CD4-positive, alpha-beta memory T cell (primary cell): ENCODE measurements around the gene TAF7. TPM values are rescaled to one million over a fixed set of nuclear protein-coding genes. Genes with fewer than 3 reads are reported as not detected.
"Not testable (repeated sequence)": the region's sequence is repeated elsewhere in the genome, so short reads cannot be mapped to it uniquely, and the experiment has no call there.

Experiments
- CTCF ChIA-PET: fragments of 350-600 bp; sonication (Branson Sonifier 250); formaldehyde crosslinking; loops from one replicate; lab custom pipeline; 2021; ENCODE audit warnings: inconsistent platforms; ENCODE audit not compliant: partially characterized antibody; lab: Charles Lee
- POLR2A ChIA-PET: fragments of 350-600 bp; sonication (Branson Sonifier 250); formaldehyde crosslinking; loops from one replicate; lab custom pipeline; 2021; ENCODE audit not compliant: partially characterized antibody; lab: Charles Lee
- DNase-seq, 5 donors: peaks; one replicate each; pipeline versions ENCODE4 v3.0.0 to v3.0.0-alpha.2; 2020 to 2022; ENCODE audit warnings: mixed read lengths in 1 of 5
- H3K27ac ChIP-seq: one replicate; pipeline ENCODE4 v1.7.0; 2013; ENCODE audit warnings: low read depth, low read length
- H3K27me3 ChIP-seq: 2 replicates; pipeline ENCODE4 v1.7.0; 2013; ENCODE audit warnings: mild to moderate bottlenecking, low read length, moderate library complexity; ENCODE audit not compliant: insufficient read depth
- H3K36me3 ChIP-seq: 2 replicates; pipeline ENCODE4 v1.7.0; 2013; ENCODE audit warnings: mild to moderate bottlenecking, low read length, moderate library complexity; ENCODE audit not compliant: insufficient read depth
- H3K4me1 ChIP-seq: 2 replicates; pipeline ENCODE4 v1.7.0; 2013; ENCODE audit warnings: mild to moderate bottlenecking, low read length, moderate library complexity; ENCODE audit not compliant: insufficient read depth
- H3K4me3 ChIP-seq, 2 donors: one replicate each; pipeline ENCODE4 v1.7.0; 2013; ENCODE audit warnings: low read length in 2 of 2, mild to moderate bottlenecking in 1 of 2
- H3K9me3 ChIP-seq, 2 donors: one replicate each; pipeline ENCODE4 v1.7.0; 2013; ENCODE audit warnings: low read length in 2 of 2, control low read depth in 1 of 2; ENCODE audit not compliant: control insufficient read depth in 1 of 2
- H3K27ac Mint-ChIP-seq, 7 donors: one replicate each; pipeline ENCODE4 v1.8.0; 2020 to 2021; ENCODE audit warnings: mixed read lengths in 7 of 7, mild to moderate bottlenecking in 6 of 7, inconsistent platforms in 3 of 7, moderate library complexity in 3 of 7
- H3K27me3 Mint-ChIP-seq, 2 donors: one replicate each; pipeline ENCODE4 v1.8.0; 2020 to 2021; ENCODE audit warnings: mixed read lengths in 2 of 2
- H3K36me3 Mint-ChIP-seq, 2 donors: one replicate each; pipeline ENCODE4 v1.8.0; 2020 to 2021; ENCODE audit warnings: mixed read lengths in 2 of 2, inconsistent platforms in 1 of 2, mild to moderate bottlenecking in 1 of 2
- H3K4me1 Mint-ChIP-seq, 4 donors: one replicate each; pipeline ENCODE4 v1.8.0; 2020 to 2021; ENCODE audit warnings: mixed read lengths in 4 of 4, mild to moderate bottlenecking in 1 of 4
- H3K4me3 Mint-ChIP-seq, 8 donors: one replicate each; pipeline ENCODE4 v1.8.0; 2020 to 2021; ENCODE audit warnings: mixed read lengths in 8 of 8, mild to moderate bottlenecking in 7 of 8, moderate library complexity in 6 of 8, inconsistent platforms in 3 of 8
- H3K9me3 Mint-ChIP-seq, 8 donors: one replicate each; pipeline ENCODE4 v1.8.0; 2020 to 2021; ENCODE audit warnings: mixed read lengths in 8 of 8, mild to moderate bottlenecking in 5 of 8, inconsistent platforms in 3 of 8, moderate library complexity in 1 of 8
- intact Hi-C: fragments of 100-400 bp; cut with micrococcal nuclease; formaldehyde crosslinking; loops from one replicate; pipeline ENCODE4 v1.15.1; 2023
- polyA plus RNA-seq, 2 donors: library from polyadenylated mRNA; unstranded; fragments of 300-500 nt; fragmentation: Illumina TruSeq; gene quantifications; one replicate each; pipeline ENCODE4 v1.2.3, GENCODE V29; 2021
- total RNA-seq, 2 experiments: library from RNA; stranded (reverse); gene quantifications; one replicate each; pipeline ENCODE4 v1.2.3, GENCODE V29; 2021

The TAF7 gene
- total and polyA plus RNA-seq, 4 experiments from 2014 or later = 109 to 216 (median 142) TPM

DNA sequence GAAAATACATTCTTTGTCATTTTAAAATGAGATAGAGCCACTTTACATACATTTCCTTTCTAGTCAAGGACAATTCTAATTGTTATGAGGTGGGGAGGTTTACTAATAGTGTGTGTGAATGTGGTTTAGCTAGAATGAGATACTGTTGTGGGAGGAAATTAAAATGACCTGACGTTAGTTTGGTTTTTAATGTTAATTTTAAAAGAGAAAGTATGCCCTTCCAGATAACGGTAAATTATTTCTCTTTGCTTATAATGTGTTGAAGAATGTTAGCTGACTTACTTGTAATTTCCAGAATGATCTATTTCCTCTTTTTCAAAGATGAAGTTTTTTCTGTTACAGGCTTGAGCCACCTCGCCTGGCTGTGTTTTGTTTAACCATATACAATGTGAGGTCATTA is 1.7 kb upstream of the TAF7 start:
- H3K27ac Mint-ChIP-seq = peak overlapping the region in 1 of 7 donors; percentile 93
- peaks cover 19% of the 10 kb centered on the region for H3K36me3 ChIP-seq
- no peaks in the 10 kb centered on the region for H3K27me3 ChIP-seq
- peaks cover 15% of the 10 kb centered on the region for H3K4me1 ChIP-seq
- peaks cover 19 to 28% of the 10 kb centered on the region in 2 donors for H3K9me3 ChIP-seq
- peaks cover 8 to 11% of the 10 kb centered on the region in 2 donors for H3K27me3 Mint-ChIP-seq
- POLR2A ChIA-PET = no interaction called here
- H3K9me3 Mint-ChIP-seq = peaks cover 9 to 71% (median 62%) of the 10 kb centered on the region in 8 donors
- H3K27ac ChIP-seq = no peak overlapping the region
- no peak for DNase-seq
- H3K4me3 Mint-ChIP-seq = peak overlapping the region in 3 of 8 donors; percentile 13 to 54 (median 53)
- H3K36me3 Mint-ChIP-seq = peaks cover 36 to 43% of the 10 kb centered on the region in 2 donors
- peaks cover 22 to 43% (median 31%) of the 10 kb centered on the region in 4 donors for H3K4me1 Mint-ChIP-seq
- intact Hi-C loops = loop anchor here (5.0 to 10.0 kb wide), 3 partner anchors 93 to 1217 kb away; partner anchors contain the start of genes PCDHGA10 and PCDHGB7
- H3K4me3 ChIP-seq = no peak overlapping the region
- CTCF ChIA-PET = interaction anchor here (1.0 kb wide), 1 partner anchor 190 kb away, joined by 3 read pairs; no protein-coding TSS in a partner anchor

DNA sequence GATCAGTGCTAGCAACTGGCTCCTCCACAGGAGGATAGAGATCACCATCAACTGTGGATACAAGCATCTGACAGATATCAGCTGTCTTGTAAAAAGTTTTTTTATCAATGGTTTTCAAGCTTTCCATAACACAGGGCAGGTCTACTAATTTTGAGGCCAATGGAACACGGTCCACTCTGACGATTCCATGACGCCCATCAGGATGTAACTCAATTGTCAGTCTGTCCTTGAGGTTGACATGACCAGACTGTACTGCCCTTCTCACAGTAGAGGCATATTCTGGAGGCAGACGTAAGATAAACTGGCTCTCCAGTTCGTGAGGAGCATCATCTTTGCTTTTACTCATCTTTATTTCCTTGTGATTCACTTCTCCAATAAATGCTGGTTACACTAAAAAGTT is 885 bp downstream of the TAF7 start:
- POLR2A ChIA-PET = interaction anchor here (0.6 to 2.6 kb wide), 15 partner anchors 9 to 918 kb away, joined by 3 to 27 read pairs (median 6); partner anchors contain the start of genes ANKHD1, DIAPH1, HDAC3 and IK
- Histone ChIP-seq H3K9me3 (peaks cover 19 to 39% of the 10 kb centered on the region in 2 donors), H3K27me3 (no peaks in the 10 kb centered on the region), H3K4me1 (peaks cover 15% of the 10 kb centered on the region), H3K4me3 (peak overlapping the region; percentile 54 to 77), H3K36me3 (peaks cover 19% of the 10 kb centered on the region), H3K27ac (no peak overlapping the region)
- Mint-ChIP-seq H3K4me3 (peak overlapping the region; percentile 90 to 99 (median 98)), H3K27me3 (peaks cover 0 to 2% of the 10 kb centered on the region in 2 donors), H3K36me3 (peaks cover 47 to 48% of the 10 kb centered on the region in 2 donors), H3K4me1 (peaks cover 21 to 32% (median 28%) of the 10 kb centered on the region in 4 donors), H3K9me3 (peaks cover 14 to 83% (median 73%) of the 10 kb centered on the region in 8 donors), H3K27ac (peak overlapping the region in 5 of 7 donors; percentile 93 to 100 (median 99))
- CTCF ChIA-PET = interaction anchor here (0.7 to 4.8 kb wide), 18 partner anchors 8 to 609 kb away, joined by 3 to 38 read pairs (median 4); partner anchors contain the start of genes PCDHGA1, PCDHGA10, PCDHGA11 and PCDHGB1
- intact Hi-C loops = loop anchor here (1.0 to 10.0 kb wide), 9 partner anchors 95 to 1215 kb away; partner anchors contain the start of genes ANKHD1, DIAPH1, PCDHGA10 and PCDHGB7
- no peak for DNase-seq

- POLR2A ChIA-PET = interaction anchor here (0.9 to 2.6 kb wide), 2 partner anchors 94 to 193 kb away, joined by 3 to 10 read pairs; partner anchors contain the start of gene PCDHGA10
- Histone ChIP-seq H3K27ac (no peak overlapping the region), H3K9me3 (peaks cover 21 to 40% of the 10 kb centered on the region in 2 donors), H3K27me3 (no peaks in the 10 kb centered on the region), H3K4me1 (peaks cover 15% of the 10 kb centered on the region), H3K36me3 (peaks cover 19% of the 10 kb centered on the region), H3K4me3 (peak overlapping the region; percentile 54 to 77)
- CTCF ChIA-PET = interaction anchor here (1.0 to 4.8 kb wide), 9 partner anchors 11 to 245 kb away, joined by 3 to 38 read pairs (median 6); partner anchors contain the start of gene PCDHGA1
- peak overlapping the region in 4 of 7 donors; percentile 15 to 93 (median 88) for H3K27ac Mint-ChIP-seq
- intact Hi-C loops = no loop called here
- H3K27me3 Mint-ChIP-seq = no peaks in the 10 kb centered on the region
- H3K9me3 Mint-ChIP-seq = peaks cover 14 to 87% (median 77%) of the 10 kb centered on the region in 8 donors
- H3K36me3 Mint-ChIP-seq = peaks cover 51 to 53% of the 10 kb centered on the region in 2 donors
- peak overlapping the region in 6 of 8 donors; percentile 92 to 99 (median 98) for H3K4me3 Mint-ChIP-seq
- DNase-seq = no peak
- peaks cover 21 to 32% (median 28%) of the 10 kb centered on the region in 4 donors for H3K4me1 Mint-ChIP-seq
Measured at GRCh38 chr5:141319202-141319601, 1.4 kb downstream of the TAF7 start.

GRCh38 chr5:141316963-141317362 is 3.6 kb downstream of the TAF7 start:
- H3K27ac ChIP-seq, H3K27me3 ChIP-seq, POLR2A ChIA-PET, H3K4me3 Mint-ChIP-seq, H3K27me3 Mint-ChIP-seq, DNase-seq, H3K4me3 ChIP-seq, intact Hi-C loops, H3K27ac Mint-ChIP-seq: not testable (repeated sequence)
- peaks cover 21 to 44% of the 10 kb centered on the region in 2 donors for H3K9me3 ChIP-seq
- H3K36me3 Mint-ChIP-seq = peaks cover 67 to 68% of the 10 kb centered on the region in 2 donors
- H3K4me1 ChIP-seq = peaks cover 15% of the 10 kb centered on the region
- peaks cover 14 to 97% (median 90%) of the 10 kb centered on the region in 8 donors for H3K9me3 Mint-ChIP-seq
- peaks cover 19% of the 10 kb centered on the region for H3K36me3 ChIP-seq
- H3K4me1 Mint-ChIP-seq = peaks cover 21 to 32% (median 28%) of the 10 kb centered on the region in 4 donors
- CTCF ChIA-PET = interaction anchor here (0.7 to 4.8 kb wide), 3 partner anchors 10 to 273 kb away, joined by 3 to 24 read pairs (median 5); no protein-coding TSS in a partner anchor

DNA sequence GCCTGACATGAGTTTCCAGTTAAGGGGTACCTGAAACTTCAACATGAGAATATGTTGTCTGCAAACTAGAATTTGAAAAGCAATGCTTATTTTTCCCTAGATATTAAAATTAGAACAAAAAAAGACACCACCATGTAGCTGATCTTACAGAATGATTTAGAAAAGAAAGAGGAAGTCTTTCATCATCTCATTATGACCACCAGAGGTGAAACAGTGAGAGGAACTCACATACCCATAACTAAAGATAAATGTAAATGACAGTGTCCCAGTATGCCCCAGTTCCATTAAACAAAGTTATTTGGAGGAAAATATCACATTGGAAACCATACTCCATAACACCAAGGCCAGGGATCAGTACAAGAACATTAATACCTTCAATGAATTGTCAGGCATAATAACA is 6.9 kb downstream of the TAF7 start:
- Histone ChIP-seq H3K9me3 (peaks cover 8 to 44% of the 10 kb centered on the region in 2 donors), H3K4me3 (no peak overlapping the region), H3K27me3 (no peaks in the 10 kb centered on the region), H3K4me1 (no peaks in the 10 kb centered on the region), H3K27ac (no peak overlapping the region), H3K36me3 (peaks cover 7% of the 10 kb centered on the region)
- Mint-ChIP-seq H3K4me1 (peaks cover 3 to 11% (median 7%) of the 10 kb centered on the region in 4 donors), H3K27ac (no peak overlapping the region), H3K4me3 (no peak overlapping the region), H3K36me3 (peaks cover 56 to 60% of the 10 kb centered on the region in 2 donors), H3K9me3 (peaks cover 9 to 97% (median 90%) of the 10 kb centered on the region in 8 donors), H3K27me3 (no peaks in the 10 kb centered on the region)
- DNase-seq = no peak
- CTCF ChIA-PET = no interaction called here
- intact Hi-C loops = no loop called here
- POLR2A ChIA-PET = no interaction called here

DNA sequence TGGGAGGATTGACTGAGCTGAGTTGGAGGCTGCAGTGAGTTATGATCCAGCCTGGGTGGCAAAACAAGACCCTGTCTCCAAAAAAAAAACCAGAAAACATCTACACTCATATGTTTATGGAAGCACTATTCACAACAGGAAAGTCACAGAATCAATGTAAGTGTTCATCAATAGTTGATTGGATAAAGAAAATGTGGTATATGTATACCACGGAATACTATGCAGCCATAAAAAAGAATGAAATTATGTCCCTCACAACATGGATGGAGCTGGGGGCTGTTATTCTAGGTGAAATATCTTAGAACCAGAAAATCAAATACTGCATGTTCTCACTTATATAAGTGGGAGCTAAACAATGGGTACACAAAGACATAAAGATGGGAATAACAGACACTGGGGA is 14.0 kb downstream of the TAF7 start:
- H3K4me1 Mint-ChIP-seq = no peaks in the 10 kb centered on the region
- Histone ChIP-seq H3K27me3 (no peaks in the 10 kb centered on the region), H3K27ac (no peak overlapping the region), H3K36me3 (no peaks in the 10 kb centered on the region), H3K4me1 (no peaks in the 10 kb centered on the region), H3K9me3 (peaks cover 0 to 38% of the 10 kb centered on the region in 2 donors), H3K4me3 (no peak overlapping the region)
- no peaks in the 10 kb centered on the region for H3K27me3 Mint-ChIP-seq
- H3K36me3 Mint-ChIP-seq = peaks cover 41 to 53% of the 10 kb centered on the region in 2 donors
- ChIA-PET CTCF (interaction anchor here (1.3 kb wide), 1 partner anchor 13 kb away, joined by 4 read pairs; the partner anchor contains the start of gene TAF7), POLR2A (no interaction called here)
- no peak overlapping the region for H3K4me3 Mint-ChIP-seq
- H3K9me3 Mint-ChIP-seq = peaks cover 0 to 94% (median 82%) of the 10 kb centered on the region in 8 donors
- intact Hi-C loops = no loop called here
- DNase-seq = no peak
- no peak overlapping the region for H3K27ac Mint-ChIP-seq

DNA sequence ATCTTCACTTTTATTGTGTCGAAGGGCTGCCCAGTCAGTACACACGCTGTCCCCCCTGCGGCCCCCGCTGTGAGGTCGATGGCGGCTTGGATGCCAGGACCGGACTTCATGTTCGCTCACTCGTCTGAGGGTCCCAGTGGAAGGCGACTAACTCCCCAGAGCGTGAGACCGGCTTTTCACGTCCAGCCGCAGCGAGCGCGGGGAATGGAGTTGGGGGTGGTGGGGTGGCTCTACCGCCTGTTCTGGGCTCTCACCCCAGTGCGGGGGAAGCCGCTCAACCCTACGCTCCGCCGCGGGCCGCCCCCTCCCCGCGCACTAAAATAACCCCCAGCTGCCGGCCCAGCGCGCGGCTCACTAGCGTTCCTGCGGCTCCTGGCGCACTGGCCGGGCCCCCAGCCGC is 16.8 kb downstream of the TAF7 start, which contains the start of gene SLC25A2:
TSS of gene SLC25A2 (minus strand) at position 294 of the 400 bp plus-strand sequence. CDS start at position 110, 184 bp downstream.
- Histone ChIP-seq H3K27ac (no peak within 1 kb of the TSS), H3K4me1 (no peaks in the 10 kb centered on the region), H3K4me3 (no peak within 1 kb of the TSS), H3K9me3 (peaks cover 7 to 34% of the 10 kb centered on the region in 2 donors), H3K36me3 (no peaks in the 10 kb centered on the region), H3K27me3 (no peaks in the 10 kb centered on the region)
- ChIA-PET POLR2A (no interaction called here), CTCF (no interaction called here)
- no peaks in the 10 kb centered on the region for H3K4me1 Mint-ChIP-seq
- peak within 1 kb of the TSS in 2 of 8 donors; percentile 15 to 28 for H3K4me3 Mint-ChIP-seq
- no peak within 1 kb of the TSS for H3K27ac Mint-ChIP-seq
- H3K27me3 Mint-ChIP-seq = no peaks in the 10 kb centered on the region
- H3K36me3 Mint-ChIP-seq = peaks cover 43 to 47% of the 10 kb centered on the region in 2 donors
- H3K9me3 Mint-ChIP-seq = peaks cover 0 to 94% (median 81%) of the 10 kb centered on the region in 8 donors
- intact Hi-C loops = no loop called here
- no peak for DNase-seq
